Keratinocyte (primary cell): ENCODE results near the gene AMIGO1. TPM values are rescaled to one million over a fixed set of nuclear protein-coding genes. Genes with fewer than 3 reads are reported as not detected.

Experiments used
- DNase-seq: peaks from one replicate; pipeline ENCODE4 v3.0.0-alpha.2; 2011; ENCODE audit warnings: low read depth, missing footprints, low spot score
- FAIRE-seq: peaks from 2 replicates; lab custom pipeline; 2011; peaks lifted over from hg19 to GRCh38; lab: Jason Lieb, UNC
- H2AFZ ChIP-seq: 2 replicates; pipeline ENCODE4 v1.6.0; 2012; ENCODE audit warnings: low read length, control low read depth, inconsistent platforms; ENCODE audit not compliant: control insufficient read depth
- H3K27ac ChIP-seq: 2 replicates; pipeline ENCODE4 v1.5.1; 2011; ENCODE audit warnings: low read length; ENCODE audit not compliant: control insufficient read depth, insufficient read depth
- H3K27me3 ChIP-seq: 3 replicates; pipeline ENCODE4 v1.6.0; 2011; ENCODE audit warnings: low read length; ENCODE audit not compliant: control insufficient read depth, insufficient read depth; ENCODE audit errors: extremely low read depth
- H3K36me3 ChIP-seq, 2 experiments: 2 replicates in 1 of 2; 3 replicates in 1 of 2; pipeline ENCODE4 v1.5.1; 2011; ENCODE audit warnings: low read length in 2 of 2, mild to moderate bottlenecking in 1 of 2; ENCODE audit not compliant: control insufficient read depth in 2 of 2, insufficient read depth in 2 of 2; ENCODE audit errors: extremely low read depth in 1 of 2
- H3K4me1 ChIP-seq: 3 replicates; pipeline ENCODE4 v1.5.1; 2011; ENCODE audit warnings: low read length; ENCODE audit not compliant: control insufficient read depth, insufficient read depth; ENCODE audit errors: extremely low read depth
- H3K4me2 ChIP-seq: 3 replicates; pipeline ENCODE4 v1.6.0; 2011; ENCODE audit warnings: low read depth, low read length; ENCODE audit not compliant: control insufficient read depth, insufficient read depth; ENCODE audit errors: extremely low read depth
- H3K4me3 ChIP-seq, 3 experiments: fragments of 200-600 bp in 1 of 3; sonication (generic) in 1 of 3; 2 replicates in 2 of 3; 3 replicates in 1 of 3; pipeline ENCODE4 v1.5.1; 2011 to 2016; ENCODE audit warnings: low read length in 3 of 3, mild to moderate bottlenecking in 3 of 3, control low read depth in 2 of 3, inconsistent platforms in 1 of 3, low read depth in 1 of 3, mixed read lengths in 1 of 3, mixed run types in 1 of 3, moderate library complexity in 1 of 3; ENCODE audit not compliant: control insufficient read depth in 2 of 3, insufficient read depth in 2 of 3; ENCODE audit errors: extremely low read depth in 1 of 3
- H3K79me2 ChIP-seq: 2 replicates; pipeline ENCODE4 v1.6.0; 2012; ENCODE audit warnings: low read length; ENCODE audit not compliant: control insufficient read depth, insufficient read depth
- H3K9ac ChIP-seq: 3 replicates; pipeline ENCODE4 v1.6.0; 2011; ENCODE audit warnings: low read length; ENCODE audit not compliant: control insufficient read depth, insufficient read depth; ENCODE audit errors: extremely low read depth
- H3K9me1 ChIP-seq: 3 replicates; pipeline ENCODE4 v1.6.0; 2011; ENCODE audit warnings: low read length; ENCODE audit not compliant: control insufficient read depth, insufficient read depth; ENCODE audit errors: extremely low read depth
- H3K9me3 ChIP-seq: 2 replicates; pipeline ENCODE4 v1.5.1; 2012; ENCODE audit warnings: low read depth, low read length; ENCODE audit not compliant: control insufficient read depth
- H4K20me1 ChIP-seq: 3 replicates; pipeline ENCODE4 v1.6.0; 2011; ENCODE audit warnings: low read length; ENCODE audit not compliant: control insufficient read depth, insufficient read depth; ENCODE audit errors: extremely low read depth
- CTCF ChIP-seq, 3 experiments: IDR thresholded peaks in 1 of 3; conservative IDR thresholded peaks in 1 of 3; optimal IDR thresholded peaks in 1 of 3; 2 replicates in 2 of 3; 3 replicates in 1 of 3; pipeline versions ENCODE3 to v1.5.1; 2011; ENCODE audit warnings: low read length in 3 of 3, mild to moderate bottlenecking in 3 of 3, moderate library complexity in 2 of 3, control low read depth in 1 of 3, inconsistent platforms in 1 of 3; ENCODE audit not compliant: insufficient read depth in 2 of 3; ENCODE audit errors: extremely low read depth in 1 of 3
- EZH2 ChIP-seq: IDR thresholded peaks from one replicate; pipeline ENCODE4 v1.6.1; 2012; ENCODE audit warnings: inconsistent platforms, mild to moderate bottlenecking, low read length, moderate library complexity
- dilution Hi-C: fragments of 300-500 bp; cut with MboI; formaldehyde crosslinking; loops from one replicate; pipeline ENCODE4 v1.7.0; 2020; ENCODE audit warnings: low sequenced_read_pairs; ENCODE audit not compliant: extremely low pct_ligation_motif_present
- polyA plus RNA-seq, 5 experiments: library from polyadenylated mRNA; depleted of rRNA in 3 of 5; stranded (reverse) in 3 of 5; stranded (forward) in 1 of 5; unstranded in 1 of 5; fragments of >200 nt; gene quantifications; 1 replicate in 1 of 5; 2 replicates in 3 of 5; 3 replicates in 1 of 5; pipeline versions ENCODE4 v1.2.1 to v1.2.3, GENCODE V29; 2011 to 2012; ENCODE audit warnings: missing spikeins in 2 of 5, low read depth in 1 of 5, low replicate concordance in 1 of 5

The AMIGO1 gene
- polyA plus RNA-seq, 1 donor (not counting 4 experiments of a cell fraction or from before 2014, with no cell fraction given), result 0.26 TPM

DNA sequence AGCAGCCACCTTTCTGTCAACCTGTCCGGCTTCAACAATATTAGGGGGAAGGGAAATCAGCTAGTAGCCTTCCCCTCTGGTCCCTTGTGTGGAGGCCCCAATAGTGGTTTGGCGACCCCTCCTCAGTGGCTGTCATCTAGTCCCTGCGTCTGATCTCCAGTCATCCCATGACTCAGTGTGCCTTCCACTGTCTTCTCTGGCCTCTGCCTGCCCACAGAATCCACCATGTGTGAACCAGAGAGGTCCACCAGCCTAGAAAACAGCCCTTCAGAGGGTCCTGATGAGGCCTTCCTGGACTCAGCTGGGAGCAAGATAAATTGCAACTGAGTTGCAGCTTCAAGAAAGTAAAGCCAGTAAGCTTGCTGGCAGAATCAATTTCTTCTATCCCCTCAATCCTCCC lies 29.6 kb downstream of the AMIGO1 start:
- Histone ChIP-seq H3K4me1 (peaks cover 10% of the 10 kb centered on the region), H3K27me3 (peaks cover 23% of the 10 kb centered on the region), H3K9me1 (peaks cover 3% of the 10 kb centered on the region), H2AFZ (no peak overlapping the region), H3K27ac (no peak overlapping the region), H3K79me2 (peaks cover 5% of the 10 kb centered on the region), H3K4me3 (no peak overlapping the region), H3K9me3 (no peaks in the 10 kb centered on the region), H4K20me1 (peaks cover 2% of the 10 kb centered on the region), H3K36me3 (no peaks in the 10 kb centered on the region), H3K4me2 (no peak overlapping the region), H3K9ac (no peak overlapping the region)
- FAIRE-seq (no peak), DNase-seq (no peak)
- TF ChIP-seq EZH2, result no peak
- TF ChIP-seq CTCF (optimal IDR thresholded peaks at IDR 0.05 in 1 of 3, IDR thresholded peaks at IDR 0.05 in 1 of 3, conservative IDR thresholded peaks at IDR 0.05 in 1 of 3; ENCODE audit: extremely low read depth in 1 of 3, insufficient read depth in 2 of 3, low read length in 3 of 3), result no peak
- dilution Hi-C loops, result no loop called here

DNA sequence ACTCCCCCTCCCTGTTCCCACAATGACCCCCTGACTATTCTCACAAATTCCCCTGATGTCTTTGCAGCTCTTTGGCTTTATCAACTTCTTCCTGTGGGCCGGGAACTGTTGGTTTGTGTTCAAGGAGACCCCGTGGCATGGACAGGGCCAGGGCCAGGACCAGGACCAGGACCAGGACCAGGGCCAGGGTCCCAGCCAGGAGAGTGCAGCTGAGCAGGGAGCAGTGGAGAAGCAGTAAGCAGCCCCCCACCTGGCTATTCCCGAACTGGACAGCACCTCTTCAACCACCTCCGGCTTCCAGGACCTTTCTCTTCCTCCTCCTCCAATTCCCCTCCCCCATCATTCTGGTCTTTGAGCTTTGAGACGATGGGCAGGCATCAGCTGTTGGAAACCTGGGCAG lies 30.2 kb downstream of the AMIGO1 start:
- no peak overlapping the region for H2AFZ ChIP-seq
- FAIRE-seq (no peak), DNase-seq (no peak)
- H3K27ac ChIP-seq, result no peak overlapping the region
- no peaks in the 10 kb centered on the region for H3K36me3 ChIP-seq
- no peak overlapping the region for H3K4me2 ChIP-seq
- dilution Hi-C loops, result no loop called here
- H3K9ac ChIP-seq, result no peak overlapping the region
- no peak for TF ChIP-seq EZH2
- TF ChIP-seq CTCF (optimal IDR thresholded peaks at IDR 0.05 in 1 of 3, IDR thresholded peaks at IDR 0.05 in 1 of 3, conservative IDR thresholded peaks at IDR 0.05 in 1 of 3; ENCODE audit: extremely low read depth in 1 of 3, insufficient read depth in 2 of 3, low read length in 3 of 3), result no peak
- H3K9me1 ChIP-seq, result no peaks in the 10 kb centered on the region
- no peaks in the 10 kb centered on the region for H3K9me3 ChIP-seq
- no peak overlapping the region for H3K4me3 ChIP-seq
- peaks cover 2% of the 10 kb centered on the region for H3K79me2 ChIP-seq
- peaks cover 23% of the 10 kb centered on the region for H3K27me3 ChIP-seq
- H3K4me1 ChIP-seq, result peaks cover 4% of the 10 kb centered on the region
- H4K20me1 ChIP-seq, result peaks cover 2% of the 10 kb centered on the region
